Neural progenitor cell (in vitro differentiated cells): ENCODE data around the gene UBC. TPM values are rescaled to one million over a fixed set of nuclear protein-coding genes. Genes with fewer than 3 reads are reported as not detected.
"Not testable (repeated sequence)": the region's sequence is repeated elsewhere in the genome, so short reads cannot be mapped to it uniquely, and the experiment has no call there.

Source experiments
- DNase-seq: peaks from one replicate; pipeline ENCODE4 v3.0.0-alpha.2; 2016; ENCODE audit warnings: low spot score
- H2AFZ ChIP-seq: fragments of 200-600 bp; sonication (generic); replicated peaks from 2 replicates; pipeline ENCODE4 v1.6.1; 2016; ENCODE audit warnings: antibody characterized with exemption
- H3F3A ChIP-seq: fragments of 200-600 bp; sonication (generic); 2 replicates; pipeline ENCODE4 v1.6.1; 2016; ENCODE audit warnings: antibody characterized with exemption, low read depth
- H3K27ac ChIP-seq: fragments of 200-600 bp; sonication (generic); 2 replicates; pipeline ENCODE4 v1.5.1; 2016; ENCODE audit warnings: mild to moderate bottlenecking
- H3K27me3 ChIP-seq: fragments of 200-600 bp; sonication (generic); 2 replicates; pipeline ENCODE4 v1.6.1; 2016; ENCODE audit warnings: mild to moderate bottlenecking, moderate library complexity
- H3K36me3 ChIP-seq: fragments of 200-600 bp; sonication (generic); 2 replicates; pipeline ENCODE4 v1.5.1; 2016
- H3K4me1 ChIP-seq: fragments of 200-600 bp; sonication (generic); 2 replicates; pipeline ENCODE4 v1.6.1; 2016; ENCODE audit warnings: mixed run types
- H3K4me2 ChIP-seq: fragments of 200-600 bp; sonication (generic); 2 replicates; pipeline ENCODE4 v1.6.1; 2016
- H3K4me3 ChIP-seq: fragments of 200-600 bp; sonication (generic); 2 replicates; pipeline ENCODE4 v1.5.1; 2016
- H3K79me2 ChIP-seq: fragments of 200-600 bp; sonication (generic); 2 replicates; pipeline ENCODE4 v1.6.1; 2016; ENCODE audit warnings: low read depth
- H3K9ac ChIP-seq: fragments of 200-600 bp; sonication (generic); 2 replicates; pipeline ENCODE4 v1.6.1; 2016
- H3K9me3 ChIP-seq: fragments of 200-600 bp; sonication (generic); 2 replicates; pipeline ENCODE4 v1.5.1; 2016; ENCODE audit warnings: low read depth
- H4K20me1 ChIP-seq: fragments of 200-600 bp; sonication (generic); 2 replicates; pipeline ENCODE4 v1.6.1; 2016; ENCODE audit warnings: low read depth
- H3K27ac Mint-ChIP-seq: 3 replicates; pipeline ENCODE4 v1.8.0; 2021; ENCODE audit warnings: mixed read lengths
- H3K27me3 Mint-ChIP-seq: 2 replicates; pipeline ENCODE4 v1.8.0; 2022; ENCODE audit warnings: low read depth, mild to moderate bottlenecking, inconsistent platforms, moderate library complexity, mixed read lengths; ENCODE audit not compliant: insufficient read depth
- H3K36me3 Mint-ChIP-seq: 3 replicates; pipeline ENCODE4 v1.8.0; 2021; ENCODE audit warnings: mixed read lengths
- H3K4me1 Mint-ChIP-seq: 3 replicates; pipeline ENCODE4 v1.8.0; 2021; ENCODE audit warnings: mixed read lengths
- H3K4me3 Mint-ChIP-seq: 3 replicates; pipeline ENCODE4 v1.8.0; 2021; ENCODE audit warnings: mild to moderate bottlenecking, moderate library complexity, mixed read lengths
- H3K9me3 Mint-ChIP-seq: 3 replicates; pipeline ENCODE4 v1.8.0; 2020; ENCODE audit warnings: mixed read lengths
- CTCF ChIP-seq: fragments of 200-600 bp; sonication (generic); IDR thresholded peaks from 2 replicates; pipeline ENCODE4 v1.5.1; 2017; ENCODE audit warnings: antibody characterized with exemption, mild to moderate bottlenecking
- EZH2 ChIP-seq: fragments of 200-600 bp; sonication (generic); IDR thresholded peaks from 2 replicates; pipeline ENCODE4 v1.6.1; 2017; ENCODE audit warnings: antibody characterized with exemption, mild to moderate bottlenecking, moderate library complexity
- EZH2phosphoT487 ChIP-seq: fragments of 200-600 bp; sonication (generic); IDR thresholded peaks from 2 replicates; pipeline ENCODE4 v1.6.1; 2017; ENCODE audit warnings: antibody characterized with exemption
- total RNA-seq: library from RNA; depleted of rRNA; stranded (reverse); fragments of >200 nt; gene quantifications from 2 replicates; pipeline ENCODE4 v1.2.3, GENCODE V29; 2015; ENCODE audit warnings: low replicate concordance

Gene UBC
- total RNA-seq, 1 donor from 2014 or later, result 857 TPM

GRCh38 chr12:124916374-124917134, 2.1 kb upstream of the UBC start:
- DNase-seq, result peak; percentile 52
- H3K27me3 Mint-ChIP-seq, result peaks cover 31% of the 10 kb centered on the region

DNA sequence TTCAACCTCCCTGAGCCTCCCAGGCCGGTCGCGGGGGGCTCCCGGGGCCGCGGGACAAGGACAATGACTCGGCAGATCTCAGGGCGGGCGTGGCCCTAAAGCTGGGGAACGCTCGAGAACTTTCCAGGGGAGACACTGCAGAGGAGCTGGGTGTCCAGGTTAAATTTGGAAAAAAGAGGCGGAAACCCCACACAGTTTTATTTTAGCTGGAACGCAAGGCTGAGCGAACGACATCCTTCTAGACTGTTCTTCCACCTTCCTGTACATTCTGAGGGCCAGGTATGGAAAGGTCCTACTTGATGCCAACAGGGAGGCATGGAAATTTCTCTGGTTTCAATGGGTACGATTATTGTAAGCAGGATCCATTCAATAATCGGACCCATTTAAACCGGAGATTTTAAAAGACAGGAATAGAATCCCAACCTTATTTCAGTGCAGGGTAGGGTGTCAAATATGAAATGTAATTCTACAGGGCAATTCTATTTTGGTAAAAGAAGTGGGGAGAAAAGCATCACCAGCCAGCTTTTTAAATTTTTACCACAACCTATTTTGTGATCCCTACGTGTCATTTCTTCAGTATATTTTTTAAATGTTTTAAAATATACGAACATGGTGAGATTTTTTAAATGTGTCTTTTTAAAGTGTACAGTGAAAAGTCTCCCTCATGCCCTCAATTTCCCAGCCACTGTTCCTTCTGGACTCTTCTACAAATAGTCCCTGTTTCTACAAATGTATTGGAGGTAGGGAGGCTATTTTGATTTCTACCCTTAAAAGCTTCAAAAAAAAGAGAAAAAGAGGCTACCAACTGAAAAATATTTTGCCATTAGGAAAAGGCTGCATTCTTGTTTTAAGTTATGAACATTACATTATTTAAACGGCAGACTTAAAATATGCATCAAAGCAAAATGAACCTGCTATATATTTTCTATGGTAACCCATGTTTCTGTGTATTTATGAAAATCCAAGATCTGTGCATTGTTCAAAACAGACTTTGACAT, 1.1 kb upstream of the UBC start:
- Mint-ChIP-seq H3K27me3 (peaks cover 27% of the 10 kb centered on the region), H3K27ac (peak overlapping the region; percentile 99), H3K4me3 (peak overlapping the region; percentile 86), H3K9me3 (peaks cover 5% of the 10 kb centered on the region), H3K4me1 (peaks cover 75% of the 10 kb centered on the region), H3K36me3 (peaks cover 30% of the 10 kb centered on the region)
- Histone ChIP-seq H3K79me2 (peaks cover 47% of the 10 kb centered on the region), H3K4me1 (peaks cover 41% of the 10 kb centered on the region), H3K4me3 (peak overlapping the region; percentile 90), H4K20me1 (peaks cover 34% of the 10 kb centered on the region), H3K27me3 (no peaks in the 10 kb centered on the region), H3F3A (peaks cover 61% of the 10 kb centered on the region), H2AFZ (peak overlapping the region; percentile 63), H3K9ac (no peak overlapping the region), H3K4me2 (peak overlapping the region; percentile 84), H3K9me3 (no peaks in the 10 kb centered on the region), H3K27ac (peak overlapping the region; percentile 22), H3K36me3 (no peaks in the 10 kb centered on the region)
- peak; percentile 79 for DNase-seq
- TF ChIP-seq EZH2, result no peak
- no peak for TF ChIP-seq CTCF
- TF ChIP-seq EZH2phosphoT487, result no peak

More at GRCh38 chr12:124916374-124917134, 2.1 kb upstream of the UBC start:
- peaks cover 24% of the 10 kb centered on the region for H3K36me3 Mint-ChIP-seq
- Histone ChIP-seq H3K4me3 (peak overlapping the region; percentile 90), H4K20me1 (peaks cover 24% of the 10 kb centered on the region), H3K4me2 (peak overlapping the region; percentile 84), H3K27me3 (no peaks in the 10 kb centered on the region), H3K79me2 (peaks cover 37% of the 10 kb centered on the region), H3K9ac (no peak overlapping the region), H2AFZ (peak overlapping the region; percentile 41), H3K36me3 (no peaks in the 10 kb centered on the region), H3K4me1 (peaks cover 51% of the 10 kb centered on the region), H3K9me3 (no peaks in the 10 kb centered on the region), H3K27ac (peak overlapping the region; percentile 69), H3F3A (peaks cover 61% of the 10 kb centered on the region)
- peak overlapping the region; percentile 86 for H3K4me3 Mint-ChIP-seq
- H3K4me1 Mint-ChIP-seq, result peaks cover 76% of the 10 kb centered on the region
- H3K27ac Mint-ChIP-seq, result peak overlapping the region; percentile 99
- peak; percentile 29 for TF ChIP-seq EZH2phosphoT487
- no peak for TF ChIP-seq CTCF
- peaks cover 5% of the 10 kb centered on the region for H3K9me3 Mint-ChIP-seq

GRCh38 chr12:124913474-124914391, 717 bp downstream of the UBC start:
- DNase-seq, result peak; percentile 90
- Mint-ChIP-seq H3K4me3 (peak overlapping the region; percentile 100), H3K9me3 (peaks cover 5% of the 10 kb centered on the region), H3K27ac (peak overlapping the region; percentile 100), H3K36me3 (peaks cover 32% of the 10 kb centered on the region), H3K27me3 (peaks cover 28% of the 10 kb centered on the region), H3K4me1 (peaks cover 69% of the 10 kb centered on the region)
- Histone ChIP-seq H3K4me3 (peak overlapping the region; percentile 90), H3K79me2 (peaks cover 50% of the 10 kb centered on the region), H4K20me1 (peaks cover 52% of the 10 kb centered on the region), H3K4me1 (peaks cover 26% of the 10 kb centered on the region), H3F3A (peaks cover 67% of the 10 kb centered on the region), H2AFZ (no peak overlapping the region), H3K9me3 (no peaks in the 10 kb centered on the region), H3K27me3 (no peaks in the 10 kb centered on the region), H3K4me2 (peak overlapping the region; percentile 84), H3K27ac (peak overlapping the region; percentile 99), H3K9ac (peak overlapping the region; percentile 97), H3K36me3 (no peaks in the 10 kb centered on the region)
- TF ChIP-seq EZH2 (no peak), CTCF (peak; percentile 53), EZH2phosphoT487 (no peak)

- not testable (repeated sequence) for H3K9ac ChIP-seq, H3K36me3 ChIP-seq, H3K27ac ChIP-seq, H3K9me3 ChIP-seq, H3K27me3 ChIP-seq, H2AFZ ChIP-seq, H3K27ac Mint-ChIP-seq, DNase-seq, H3K9me3 Mint-ChIP-seq
- H3K4me1 Mint-ChIP-seq, result peaks cover 62% of the 10 kb centered on the region
- Histone ChIP-seq H3K4me1 (peaks cover 21% of the 10 kb centered on the region), H3F3A (peaks cover 72% of the 10 kb centered on the region), H3K4me2 (peak overlapping the region; percentile 84), H3K4me3 (peak overlapping the region; percentile 90), H3K79me2 (peaks cover 50% of the 10 kb centered on the region), H4K20me1 (peaks cover 53% of the 10 kb centered on the region)
- peak overlapping the region; percentile 100 for H3K4me3 Mint-ChIP-seq
- H3K36me3 Mint-ChIP-seq, result peaks cover 32% of the 10 kb centered on the region
- peaks cover 28% of the 10 kb centered on the region for H3K27me3 Mint-ChIP-seq
Observed at GRCh38 chr12:124912529-124913287, 1.7 kb downstream of the UBC start.
